Effector memory CD8-positive, alpha-beta T cell (primary cell): Measurements from ENCODE around the gene INPP5A.

Experiments used
- ATAC-seq: fragments of 150-1000 bp; cut with Tn5 transposase; replicated peaks from 2 replicates; pipeline ENCODE4 v1.10.0; 2021; ENCODE audit warnings: mild to moderate bottlenecking, moderate library complexity
- DNase-seq, 3 experiments: peaks; one replicate each; pipeline ENCODE4 v3.0.0; 2021
- H3K27ac Mint-ChIP-seq, 2 donors: one replicate each; pipeline ENCODE4 v1.8.0; 2022; ENCODE audit warnings: mild to moderate bottlenecking in 2 of 2, mixed read lengths in 2 of 2, moderate library complexity in 2 of 2
- H3K27me3 Mint-ChIP-seq, 2 donors: one replicate each; pipeline ENCODE4 v1.8.0; 2022; ENCODE audit warnings: mixed read lengths in 2 of 2
- H3K36me3 Mint-ChIP-seq: one replicate; pipeline ENCODE4 v1.8.0; 2022; ENCODE audit warnings: mild to moderate bottlenecking, moderate library complexity, mixed read lengths; ENCODE audit not compliant: insufficient read depth
- H3K4me1 Mint-ChIP-seq, 2 donors: one replicate each; pipeline ENCODE4 v1.8.0; 2022; ENCODE audit warnings: low read depth in 2 of 2, mixed read lengths in 2 of 2
- H3K4me3 Mint-ChIP-seq, 2 donors: one replicate each; pipeline ENCODE4 v1.8.0; 2022; ENCODE audit warnings: mild to moderate bottlenecking in 2 of 2, mixed read lengths in 2 of 2, moderate library complexity in 2 of 2
- H3K9me3 Mint-ChIP-seq, 2 donors: one replicate each; pipeline ENCODE4 v1.8.0; 2022; ENCODE audit warnings: mixed read lengths in 2 of 2

Gene INPP5A

DNA sequence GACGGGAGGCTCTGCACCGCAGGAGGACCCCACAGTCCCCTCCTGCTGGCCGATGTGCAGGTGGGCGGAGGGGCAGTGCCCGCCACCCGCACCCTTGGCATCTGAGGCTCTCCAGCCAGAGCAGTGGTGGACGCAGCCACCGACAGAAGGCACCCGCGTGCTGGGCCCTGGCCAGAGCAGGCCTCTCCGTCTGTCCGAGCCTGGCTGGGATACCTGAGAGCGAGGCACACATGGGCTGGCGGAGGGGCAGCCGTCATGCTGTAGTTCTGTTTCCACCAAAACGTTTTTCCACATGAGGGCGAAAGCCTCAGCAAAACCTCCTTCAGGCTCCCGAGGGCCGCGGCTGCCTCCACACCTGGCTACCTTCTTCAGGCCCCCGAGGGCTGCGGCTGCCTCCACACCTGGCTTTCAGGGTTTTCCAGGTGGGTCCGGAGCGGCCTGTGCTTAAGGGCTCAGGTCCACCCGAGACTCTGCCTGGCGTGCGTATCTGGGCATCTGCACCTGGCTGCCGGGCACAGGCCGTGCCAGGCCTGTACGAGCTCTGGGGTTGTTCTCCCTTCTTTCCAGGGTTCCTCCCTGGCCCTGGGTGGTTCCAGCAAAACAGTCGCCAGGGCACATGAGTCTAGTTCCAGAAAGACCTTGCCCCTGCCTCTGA, 115.5 kb downstream of the INPP5A start:
- DNase-seq: no peak
- Mint-ChIP-seq H3K36me3 (peaks cover 4% of the 10 kb centered on the region), H3K9me3 (no peaks in the 10 kb centered on the region), H3K4me3 (no peak overlapping the region), H3K27ac (no peak overlapping the region), H3K27me3 (no peaks in the 10 kb centered on the region), H3K4me1 (peaks cover 4 to 5% of the 10 kb centered on the region in 2 donors)
- no peak for ATAC-seq

- no peak for DNase-seq
- H3K4me3 Mint-ChIP-seq: no peak overlapping the region
- no peaks in the 10 kb centered on the region for H3K9me3 Mint-ChIP-seq
- H3K36me3 Mint-ChIP-seq: peaks cover 2% of the 10 kb centered on the region
- no peak overlapping the region for H3K27ac Mint-ChIP-seq
- ATAC-seq: no peak
- no peaks in the 10 kb centered on the region for H3K27me3 Mint-ChIP-seq
- H3K4me1 Mint-ChIP-seq: peaks cover 4 to 5% of the 10 kb centered on the region in 2 donors
Measured at GRCh38 chr10:132653721-132654120, 116.1 kb downstream of the INPP5A start.

GRCh38 chr10:132654121-132654571, 116.6 kb downstream of the INPP5A start:
- no peaks in the 10 kb centered on the region for H3K27me3 Mint-ChIP-seq
- peak overlapping the region; percentile 32 to 41 for H3K27ac Mint-ChIP-seq
- H3K36me3 Mint-ChIP-seq: peaks cover 2% of the 10 kb centered on the region
- H3K4me1 Mint-ChIP-seq: peaks cover 4 to 5% of the 10 kb centered on the region in 2 donors
- ATAC-seq (no peak), DNase-seq (no peak)
- H3K4me3 Mint-ChIP-seq: no peak overlapping the region
- no peaks in the 10 kb centered on the region for H3K9me3 Mint-ChIP-seq

- peak overlapping the region; percentile 32 to 41 for H3K27ac Mint-ChIP-seq
- H3K36me3 Mint-ChIP-seq: peaks cover 2% of the 10 kb centered on the region
- no peaks in the 10 kb centered on the region for H3K9me3 Mint-ChIP-seq
Measured at GRCh38 chr10:132654708-132655661, 117.4 kb downstream of the INPP5A start.

GRCh38 chr10:132655735-132656134, 118.1 kb downstream of the INPP5A start:
- Mint-ChIP-seq H3K9me3 (no peaks in the 10 kb centered on the region), H3K27me3 (no peaks in the 10 kb centered on the region), H3K36me3 (peaks cover 2% of the 10 kb centered on the region), H3K27ac (no peak overlapping the region), H3K4me1 (peaks cover 2 to 4% of the 10 kb centered on the region in 2 donors), H3K4me3 (no peak overlapping the region)
- ATAC-seq (no peak), DNase-seq (no peak)

More at GRCh38 chr10:132654708-132655661, 117.4 kb downstream of the INPP5A start:
- DNase-seq (peak; percentile 35 to 40 (median 39)), ATAC-seq (peak; percentile 51)
- Mint-ChIP-seq H3K4me1 (peaks cover 2 to 4% of the 10 kb centered on the region in 2 donors), H3K27me3 (no peaks in the 10 kb centered on the region), H3K4me3 (no peak overlapping the region)

GRCh38 chr10:132656283-132657126, 118.9 kb downstream of the INPP5A start:
- Mint-ChIP-seq H3K4me3 (no peak overlapping the region), H3K9me3 (no peaks in the 10 kb centered on the region), H3K4me1 (peaks cover 2 to 4% of the 10 kb centered on the region in 2 donors), H3K27ac (no peak overlapping the region), H3K36me3 (peaks cover 2% of the 10 kb centered on the region), H3K27me3 (no peaks in the 10 kb centered on the region)
- ATAC-seq: no peak
- DNase-seq: no peak

GRCh38 chr10:132657127-132657706, 119.6 kb downstream of the INPP5A start:
- peaks cover 2% of the 10 kb centered on the region for H3K36me3 Mint-ChIP-seq
- no peaks in the 10 kb centered on the region for H3K27me3 Mint-ChIP-seq
- DNase-seq: no peak
- no peak overlapping the region for H3K27ac Mint-ChIP-seq
- ATAC-seq: no peak
- peaks cover 2 to 4% of the 10 kb centered on the region in 2 donors for H3K4me1 Mint-ChIP-seq
- H3K9me3 Mint-ChIP-seq: no peaks in the 10 kb centered on the region
- H3K4me3 Mint-ChIP-seq: no peak overlapping the region

DNA sequence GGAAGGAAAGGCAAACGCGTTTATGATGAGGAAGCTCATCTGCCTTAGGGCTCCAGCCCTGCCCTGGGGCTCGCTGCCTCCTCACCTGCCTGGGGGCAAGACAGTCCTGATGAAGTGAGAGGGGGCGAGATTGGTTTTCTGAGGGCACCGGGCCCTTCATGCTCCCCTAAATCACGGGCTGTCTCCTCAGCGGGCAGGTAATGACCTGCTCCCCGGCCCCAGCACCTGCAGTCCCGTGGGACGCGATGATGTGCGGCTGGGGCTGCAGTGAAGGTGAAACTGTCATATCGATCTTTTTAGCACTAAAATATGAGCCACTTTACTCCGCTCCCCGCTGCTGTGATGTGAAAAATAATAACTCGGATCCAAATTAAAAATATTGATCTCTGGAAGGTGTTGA, 120.2 kb downstream of the INPP5A start:
- H3K27me3 Mint-ChIP-seq: no peaks in the 10 kb centered on the region
- no peak for ATAC-seq
- no peak overlapping the region for H3K27ac Mint-ChIP-seq
- H3K9me3 Mint-ChIP-seq: no peaks in the 10 kb centered on the region
- no peak overlapping the region for H3K4me3 Mint-ChIP-seq
- DNase-seq: no peak
- H3K36me3 Mint-ChIP-seq: peaks cover 2% of the 10 kb centered on the region
- peaks cover 2 to 4% of the 10 kb centered on the region in 2 donors for H3K4me1 Mint-ChIP-seq

DNA sequence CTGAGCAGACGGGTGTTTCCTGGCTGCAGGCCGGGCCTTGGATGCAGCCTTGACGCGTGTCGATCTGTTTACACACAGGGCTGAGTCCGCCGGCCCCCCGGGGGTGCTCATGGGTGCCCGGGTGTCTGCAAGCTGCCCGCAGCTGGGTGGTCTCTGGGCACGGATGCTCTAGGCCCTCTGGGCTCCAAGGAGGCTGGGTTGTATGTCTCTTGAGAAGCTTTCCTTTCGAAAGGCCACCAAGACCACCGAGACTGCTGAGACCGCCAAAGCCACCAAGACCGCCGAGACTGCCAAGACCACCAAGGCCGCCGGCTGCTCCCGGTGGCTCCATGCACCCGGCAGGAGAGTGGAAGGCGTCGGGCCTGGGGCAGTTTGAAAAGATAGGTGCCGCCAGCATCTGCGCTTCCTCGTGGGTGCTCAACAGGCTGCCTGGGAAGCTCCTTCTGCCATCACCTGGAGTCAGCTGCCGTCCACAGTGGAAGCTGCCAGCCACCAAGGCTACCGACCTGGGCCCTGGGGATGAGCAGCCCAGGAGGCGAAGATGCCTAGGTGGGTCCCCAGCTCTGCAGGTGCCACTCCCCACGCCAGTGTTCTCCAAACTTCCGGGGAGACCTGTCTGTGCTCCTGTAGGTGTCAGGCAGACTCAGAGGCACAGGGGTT, 121.1 kb downstream of the INPP5A start:
- peaks cover 2 to 4% of the 10 kb centered on the region in 2 donors for H3K4me1 Mint-ChIP-seq
- no peaks in the 10 kb centered on the region for H3K9me3 Mint-ChIP-seq
- H3K4me3 Mint-ChIP-seq: no peak overlapping the region
- no peaks in the 10 kb centered on the region for H3K27me3 Mint-ChIP-seq
- peaks cover 2% of the 10 kb centered on the region for H3K36me3 Mint-ChIP-seq
- ATAC-seq: no peak
- H3K27ac Mint-ChIP-seq: no peak overlapping the region
- no peak for DNase-seq

- Mint-ChIP-seq H3K4me1 (peaks cover 2 to 4% of the 10 kb centered on the region in 2 donors), H3K9me3 (no peaks in the 10 kb centered on the region), H3K27ac (no peak overlapping the region), H3K27me3 (no peaks in the 10 kb centered on the region), H3K36me3 (peaks cover 2% of the 10 kb centered on the region), H3K4me3 (no peak overlapping the region)
- DNase-seq: no peak
- no peak for ATAC-seq
Measured at GRCh38 chr10:132659206-132660091, 121.9 kb downstream of the INPP5A start.

GRCh38 chr10:132660385-132660784, 122.8 kb downstream of the INPP5A start:
- DNase-seq: no peak
- Mint-ChIP-seq H3K36me3 (peaks cover 2% of the 10 kb centered on the region), H3K27me3 (no peaks in the 10 kb centered on the region), H3K4me1 (no peaks in the 10 kb centered on the region), H3K4me3 (no peak overlapping the region), H3K9me3 (no peaks in the 10 kb centered on the region), H3K27ac (no peak overlapping the region)
- no peak for ATAC-seq
